HG02943 (cell line): Measurements from ENCODE around the gene FAM171A2.

Source experiments
- ATAC-seq: cut with Tn5 transposase; IDR thresholded peaks from one replicate; pipeline ENCODE4 v1.9.1; 2021; ENCODE audit warnings: mild to moderate bottlenecking, low read depth, moderate library complexity; ENCODE audit not compliant: unreplicated experiment

The FAM171A2 gene

DNA sequence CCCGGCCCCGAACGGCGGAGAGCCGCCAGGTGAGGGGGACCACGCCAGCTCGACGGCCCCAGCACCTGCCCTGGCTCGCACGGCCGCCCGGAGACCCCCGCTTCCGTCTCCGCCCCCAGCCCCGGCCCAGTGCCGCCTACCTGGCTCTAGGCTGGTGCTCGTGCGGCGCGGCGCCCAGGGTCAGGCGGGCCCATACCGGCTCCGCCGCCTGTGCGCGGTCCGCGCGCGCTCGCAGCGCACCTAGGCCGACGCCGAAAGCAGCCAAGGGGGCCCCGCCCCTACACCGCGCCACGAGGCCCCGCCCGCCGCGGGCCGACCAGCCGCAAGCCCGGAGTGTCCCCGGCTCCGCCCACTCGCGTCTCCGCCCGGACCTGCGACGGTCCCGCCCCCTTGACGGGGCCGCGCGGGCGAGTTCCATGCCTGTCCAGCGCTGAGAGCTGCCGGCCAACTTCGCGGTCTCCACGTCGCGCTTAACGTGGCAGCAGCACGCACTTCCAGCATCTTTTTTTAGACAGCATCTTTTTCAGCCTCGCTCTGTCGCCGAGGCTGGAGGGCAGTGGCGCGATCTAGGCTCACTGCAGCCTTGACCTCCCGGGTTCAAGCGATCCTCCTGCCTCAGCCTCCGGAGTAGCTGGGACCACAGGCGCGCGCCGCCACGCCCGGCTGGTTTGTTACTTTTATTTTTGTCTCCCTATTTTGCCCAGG lies 38.9 kb downstream of the FAM171A2 start, which contains the start of gene SLC25A39:
SLC25A39 (minus strand) TSS at position 253 of the 705 bp plus-strand sequence. CDS start 1,261 bp downstream, outside the sequence.
- peak; percentile 54 for ATAC-seq

GRCh38 chr17:44324092-44324570 lies 39.5 kb downstream of the FAM171A2 start:
- no peak for ATAC-seq

GRCh38 chr17:44323359-44324091 lies 40.1 kb downstream of the FAM171A2 start:
- no peak for ATAC-seq

GRCh38 chr17:44322236-44322895 lies 41.3 kb downstream of the FAM171A2 start:
- ATAC-seq = no peak

GRCh38 chr17:44321246-44322120 lies 42.2 kb downstream of the FAM171A2 start:
- ATAC-seq = no peak

DNA sequence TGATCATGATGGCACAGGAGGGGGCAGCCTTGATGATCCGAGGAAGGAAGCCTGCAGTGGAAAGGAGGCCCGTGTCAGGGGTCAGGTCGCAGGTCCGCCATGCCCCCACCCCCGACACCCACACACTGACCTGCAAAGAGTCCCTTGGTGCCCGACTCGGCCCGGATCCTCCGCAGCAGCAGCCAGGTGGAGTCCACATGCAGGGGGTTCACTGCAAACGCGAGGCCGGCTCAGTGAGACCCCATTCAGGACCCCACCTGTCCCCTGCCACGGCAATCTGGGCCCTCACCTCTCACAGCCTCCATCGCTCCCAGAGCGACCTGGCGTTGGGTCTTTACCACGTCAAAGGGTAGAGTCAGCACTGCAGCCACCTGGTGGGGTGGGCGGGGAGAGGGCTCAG lies 43.6 kb downstream of the FAM171A2 start:
- ATAC-seq = no peak

- no peak for ATAC-seq
Observed at GRCh38 chr17:44318077-44318892, 45.4 kb downstream of the FAM171A2 start.

DNA sequence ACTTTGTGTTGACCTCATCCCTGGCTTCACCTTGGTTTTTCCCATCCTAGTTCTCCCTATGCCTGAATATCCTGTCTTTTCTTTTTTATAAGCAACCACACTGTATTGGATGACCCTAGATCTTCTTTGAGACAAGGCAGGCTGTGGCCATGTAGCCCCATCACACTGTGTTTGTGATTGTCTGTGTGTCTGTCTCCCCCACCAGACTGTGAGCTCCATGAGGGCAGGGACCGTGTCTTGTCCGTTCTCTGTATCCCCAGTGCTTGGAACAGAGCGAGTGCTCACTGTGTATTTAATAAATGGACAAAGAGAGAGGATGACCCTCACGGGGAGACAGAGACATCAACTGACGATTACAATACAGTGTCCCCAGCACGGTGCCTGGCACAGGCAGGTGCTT lies 46.1 kb downstream of the FAM171A2 start:
- ATAC-seq = no peak

DNA sequence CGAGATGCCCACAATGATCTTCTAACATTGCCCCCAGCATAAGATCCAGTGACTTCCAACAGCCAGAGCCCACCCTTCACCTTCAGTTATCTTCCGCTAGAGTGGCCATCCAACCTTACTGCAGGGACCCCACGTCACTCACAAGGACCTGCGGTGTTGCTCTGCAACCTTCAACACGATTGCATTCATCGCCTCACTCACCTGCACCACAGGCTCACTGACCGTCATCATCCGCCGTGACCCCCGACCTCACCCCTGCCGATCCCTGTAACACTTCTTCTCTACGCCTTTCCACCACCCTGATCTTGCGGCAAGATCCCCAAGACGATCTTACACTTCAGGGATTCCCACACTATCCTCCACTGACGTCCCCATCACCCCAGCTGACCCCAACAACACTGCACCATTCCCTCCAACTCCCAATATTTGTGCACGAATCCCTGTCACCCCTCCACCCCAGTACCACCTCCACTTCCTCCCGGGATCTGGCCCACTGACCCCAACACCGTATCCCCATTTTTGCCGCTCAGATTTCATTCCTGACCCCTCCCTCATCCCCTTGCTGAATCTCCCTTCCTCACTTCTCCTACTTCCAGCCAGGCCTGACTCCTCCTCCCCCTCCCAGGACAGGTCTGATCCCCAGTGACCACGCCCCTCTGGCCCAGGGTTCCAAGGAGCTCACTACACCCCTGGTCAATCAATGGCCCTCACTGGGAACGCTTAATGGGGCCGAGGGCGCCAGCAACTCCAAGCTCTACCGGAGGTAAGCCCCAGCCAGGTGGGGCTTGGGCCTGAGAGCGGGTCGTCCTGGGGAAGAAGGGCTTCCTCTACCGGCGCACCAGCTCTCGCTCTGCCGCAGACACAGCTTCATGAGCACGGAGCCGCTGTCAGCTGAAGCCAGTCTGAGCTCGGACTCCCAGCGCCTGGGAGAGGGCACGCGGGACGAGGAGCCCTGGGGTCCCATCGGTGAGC lies 47.6 kb downstream of the FAM171A2 start:
- ATAC-seq = no peak

- no peak for ATAC-seq
Observed at GRCh38 chr17:44314869-44315661, 48.6 kb downstream of the FAM171A2 start.

DNA sequence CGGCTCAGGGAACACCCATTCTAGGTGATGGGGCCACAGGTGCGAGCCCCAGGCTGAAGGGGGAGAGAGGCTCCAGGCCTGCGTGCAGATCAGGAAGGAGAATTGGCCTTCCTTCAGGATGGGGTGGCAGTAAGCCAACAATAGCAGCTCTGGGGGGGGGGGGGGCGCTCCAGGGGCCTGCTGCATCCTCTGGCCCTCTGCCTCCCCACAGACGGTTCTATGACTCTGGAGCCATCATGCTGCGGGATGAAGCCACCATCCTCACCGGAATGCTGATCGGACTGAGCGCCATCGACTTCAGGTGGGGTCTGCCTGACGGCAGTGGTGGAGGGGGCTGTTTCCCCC lies 49.2 kb downstream of the FAM171A2 start:
- no peak for ATAC-seq

- no peak for ATAC-seq
Observed at GRCh38 chr17:44314031-44314430, 49.6 kb downstream of the FAM171A2 start.

- ATAC-seq = no peak
Observed at GRCh38 chr17:44312396-44313104, 51.1 kb downstream of the FAM171A2 start.

DNA sequence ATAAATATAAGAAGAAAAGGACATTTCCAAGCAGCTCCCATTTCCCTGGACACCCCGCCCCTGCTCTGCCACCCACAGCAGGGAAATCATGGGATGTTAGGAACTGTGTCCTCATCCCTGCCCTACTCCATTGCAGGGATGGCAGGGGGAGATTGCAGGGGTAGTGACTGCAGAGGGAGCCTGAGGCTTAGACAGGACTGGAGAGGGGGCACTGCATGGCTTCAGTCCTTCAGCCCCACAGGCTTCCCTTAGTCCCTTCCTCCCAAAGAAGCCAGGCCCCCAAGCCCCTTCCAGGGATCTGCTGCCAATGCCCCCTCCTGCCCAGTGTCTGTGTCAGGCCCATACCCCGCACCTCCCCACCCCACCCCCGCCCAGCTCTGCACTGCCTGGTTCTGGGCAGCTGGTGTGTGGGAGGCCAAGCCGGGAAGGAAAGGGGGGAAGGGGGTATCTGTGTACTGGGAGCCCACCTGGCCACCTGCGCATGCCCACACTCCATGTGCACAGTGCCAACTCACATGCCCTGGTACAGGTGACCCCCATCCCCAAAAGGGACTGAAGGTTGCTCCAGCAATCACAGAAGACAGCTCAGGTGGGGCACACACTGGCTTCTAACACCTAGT lies 52.0 kb downstream of the FAM171A2 start:
- no peak for ATAC-seq

- no peak for ATAC-seq
Observed at GRCh38 chr17:44310609-44311376, 52.9 kb downstream of the FAM171A2 start.

- ATAC-seq = no peak
Observed at GRCh38 chr17:44310188-44310587, 53.5 kb downstream of the FAM171A2 start.
